OCI-LY7 (cell line): ENCODE measurements around the gene CTDSPL.
"Not testable (repeated sequence)": the region's sequence is repeated elsewhere in the genome, so short reads cannot be mapped to it uniquely, and the experiment has no call there.

ENCODE experiments used
- CTCF ChIP-seq: fragments of 200-600 bp; sonication (generic); conservative IDR thresholded peaks from 2 replicates; pipeline ENCODE4 v1.5.1; 2014; ENCODE audit warnings: mild to moderate bottlenecking, antibody characterized with exemption, low read length, moderate library complexity, mixed read lengths
- EZH2phosphoT487 ChIP-seq: fragments of 200-600 bp; sonication (generic); IDR thresholded peaks from 2 replicates; pipeline ENCODE4 v1.6.1; 2018; ENCODE audit warnings: low read depth, borderline replicate concordance, mild to moderate bottlenecking, mixed run types, antibody characterized with exemption, low read length, moderate library complexity, mixed read lengths

DNA sequence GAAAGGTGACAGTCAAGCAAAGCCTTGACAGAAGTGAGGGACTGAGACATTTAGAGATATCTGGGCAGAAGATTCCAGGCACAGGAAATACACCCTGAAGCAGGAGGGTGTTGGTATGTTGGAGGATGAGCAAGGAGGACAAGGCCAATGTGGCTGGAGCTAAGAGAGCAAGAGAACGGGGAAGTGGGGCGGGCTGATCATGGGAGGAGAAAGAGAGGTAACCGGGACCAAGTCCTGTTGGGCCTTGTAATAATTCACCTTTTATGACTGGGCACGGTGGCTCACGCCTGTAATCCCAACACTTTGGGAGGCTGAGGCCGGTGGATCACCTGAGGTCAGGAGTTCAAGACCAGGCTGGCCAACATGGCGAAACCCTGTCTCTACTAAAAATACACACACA is 171.9 kb downstream of the CTDSPL start:
- TF ChIP-seq CTCF, EZH2phosphoT487: not testable (repeated sequence)
